HG03095 (cell line): ENCODE data around the gene PPP2R3C.
"Not testable (repeated sequence)": the region's sequence is repeated elsewhere in the genome, so short reads cannot be mapped to it uniquely, and the experiment has no call there.

Experiments
- ATAC-seq: cut with Tn5 transposase; IDR thresholded peaks from one replicate; pipeline ENCODE4 v1.9.1; 2021; ENCODE audit warnings: moderate library complexity; ENCODE audit not compliant: unreplicated experiment

Gene PPP2R3C

DNA sequence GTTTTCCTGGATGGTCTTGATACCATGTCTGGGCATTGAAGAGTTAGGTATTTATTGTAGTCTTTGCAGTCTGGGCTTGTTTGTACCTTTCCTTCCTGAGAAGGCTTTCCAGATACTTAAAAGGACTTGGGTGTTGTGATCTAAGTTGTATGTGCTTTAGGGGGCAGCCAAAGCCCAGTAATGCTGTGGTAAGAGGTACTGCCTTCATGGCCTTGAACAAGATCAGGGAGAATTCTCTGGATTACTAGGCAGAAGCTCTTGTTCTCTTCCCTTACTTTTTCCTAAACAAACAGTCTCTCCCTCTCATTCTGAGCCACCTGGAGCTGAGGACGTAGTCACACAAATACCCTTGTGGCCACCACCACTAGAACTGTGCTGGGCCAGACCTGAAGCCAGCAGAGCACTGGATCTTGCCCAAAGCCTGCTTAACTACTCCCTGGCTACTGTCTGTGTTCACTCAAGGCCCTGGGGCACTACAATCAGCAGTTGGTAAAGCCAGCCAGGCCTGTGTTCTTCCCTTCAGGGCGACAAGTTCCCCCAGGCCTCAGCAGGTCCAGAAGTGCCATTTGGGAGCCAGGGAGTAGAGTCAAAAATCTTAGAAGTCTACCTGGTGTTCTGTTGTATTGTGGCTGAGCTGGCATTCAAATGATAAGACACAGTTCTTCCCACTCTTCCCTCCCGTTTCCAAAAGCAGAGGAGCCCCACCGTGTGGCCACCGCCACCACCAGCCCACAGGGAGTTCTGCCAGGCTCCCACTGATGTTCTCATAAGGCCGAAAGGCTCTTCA lies 11.9 kb upstream of the PPP2R3C start:
- no peak for ATAC-seq

GRCh38 chr14:35124127-35124526 lies 2.3 kb upstream of the PPP2R3C start:
- ATAC-seq: no peak

DNA sequence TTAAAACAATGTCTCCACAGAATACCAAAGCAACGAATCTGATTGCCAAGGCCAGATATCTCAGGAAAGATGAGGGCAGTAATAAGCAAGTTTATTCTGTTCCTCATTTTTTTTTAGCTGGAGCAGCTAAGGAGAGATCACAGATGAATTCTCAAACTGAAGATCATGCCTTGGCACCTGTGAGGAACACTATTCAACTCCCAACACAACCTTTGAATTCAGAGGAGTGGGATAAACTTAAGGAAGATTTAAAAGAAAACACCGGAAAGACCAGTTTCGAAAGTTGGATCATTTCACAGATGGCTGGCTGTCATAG lies 1.6 kb upstream of the PPP2R3C start:
- ATAC-seq: no peak

GRCh38 chr14:35122696-35123387 lies 1.1 kb upstream of the PPP2R3C start:
- peak; percentile 29 for ATAC-seq

GRCh38 chr14:35121026-35121886 lies 534 bp downstream of the PPP2R3C start:
- peak; percentile 4 for ATAC-seq

DNA sequence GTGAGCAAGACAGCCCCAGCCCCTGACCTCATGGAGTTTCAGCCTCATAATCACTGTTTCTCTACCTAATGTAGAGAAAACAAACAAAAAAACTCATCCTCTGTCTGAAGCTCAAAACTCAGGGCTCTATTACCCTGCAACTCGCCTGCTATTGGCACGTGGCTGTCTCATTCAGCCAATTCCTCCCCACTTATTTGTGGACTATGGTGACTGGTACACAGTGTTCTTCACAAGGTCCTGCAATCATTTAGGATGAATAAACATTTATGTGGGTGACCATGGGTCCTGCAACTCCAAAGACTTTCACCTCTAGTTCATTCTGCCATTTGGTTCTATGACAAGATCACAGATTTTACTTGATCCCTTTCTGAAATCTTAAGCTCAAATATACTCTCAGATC lies 4.7 kb downstream of the PPP2R3C start:
- no peak for ATAC-seq

DNA sequence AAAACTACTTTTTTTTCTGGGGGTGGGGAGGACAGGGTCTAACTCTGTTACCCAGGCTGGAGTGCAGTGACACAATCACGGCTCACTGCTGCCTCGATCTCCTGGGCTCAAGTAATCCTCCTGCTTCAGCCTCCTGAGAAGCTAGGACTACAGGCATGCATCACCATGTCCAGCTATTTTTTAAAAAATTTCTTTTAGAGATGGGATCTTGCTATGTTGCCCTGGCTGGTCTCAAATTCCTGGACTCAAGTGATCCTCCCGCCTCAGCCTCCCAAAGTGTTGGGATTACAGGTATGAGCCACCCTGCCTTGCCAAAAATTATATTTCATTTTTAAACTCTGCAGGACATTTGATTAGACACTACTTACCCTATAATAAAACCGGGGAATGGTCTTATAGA lies 5.5 kb downstream of the PPP2R3C start:
- no peak for ATAC-seq

DNA sequence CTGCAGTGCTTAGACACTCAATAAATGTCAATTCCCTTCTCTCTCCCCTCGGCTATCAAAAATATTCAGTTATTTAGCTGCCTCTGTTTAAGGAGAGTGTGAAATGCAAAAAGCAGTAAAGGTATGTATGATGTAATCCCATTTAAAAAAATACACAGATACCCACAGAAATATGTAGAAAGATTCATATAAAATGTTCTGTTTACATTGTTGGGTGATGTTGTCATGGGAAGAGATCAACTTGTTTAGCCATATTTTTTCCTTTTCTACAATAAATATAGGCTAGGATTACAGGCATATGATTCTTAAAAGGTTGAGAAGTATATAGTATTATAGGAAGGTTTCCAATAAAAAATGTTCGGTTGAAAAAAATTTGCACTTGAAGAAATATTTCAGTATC lies 7.8 kb downstream of the PPP2R3C start:
- no peak for ATAC-seq

DNA sequence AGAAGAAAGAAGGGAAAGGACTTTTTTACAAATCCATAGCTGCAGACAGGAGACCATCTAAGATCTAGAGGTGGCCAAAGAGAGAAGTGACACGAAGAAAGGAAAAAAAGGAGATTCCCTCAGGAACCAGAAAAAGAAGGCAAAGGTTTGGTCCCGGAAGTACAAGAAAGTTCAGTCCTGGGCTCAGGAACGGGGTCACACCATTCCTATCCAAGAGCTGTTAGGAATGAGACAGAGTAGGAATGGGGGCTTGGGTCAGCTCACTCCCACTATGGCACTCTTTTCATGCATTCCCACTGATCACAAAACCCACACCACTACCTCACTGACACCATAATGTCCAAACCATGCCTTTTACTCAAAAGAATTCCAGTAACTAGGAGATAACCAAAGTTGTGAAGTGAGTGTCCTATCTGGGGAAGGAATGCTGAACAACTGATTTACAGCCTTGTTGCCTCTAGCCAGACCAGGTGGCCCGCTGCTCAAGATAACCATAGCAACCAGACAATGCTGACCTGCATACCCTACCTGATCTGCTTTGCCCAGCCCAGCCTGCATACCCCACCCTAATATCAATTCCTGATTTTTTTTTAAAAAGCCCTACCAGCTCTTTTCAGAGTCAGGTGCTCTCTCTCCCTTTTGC lies 8.4 kb downstream of the PPP2R3C start:
- ATAC-seq: no peak

GRCh38 chr14:35112641-35113040 lies 9.1 kb downstream of the PPP2R3C start:
- no peak for ATAC-seq

DNA sequence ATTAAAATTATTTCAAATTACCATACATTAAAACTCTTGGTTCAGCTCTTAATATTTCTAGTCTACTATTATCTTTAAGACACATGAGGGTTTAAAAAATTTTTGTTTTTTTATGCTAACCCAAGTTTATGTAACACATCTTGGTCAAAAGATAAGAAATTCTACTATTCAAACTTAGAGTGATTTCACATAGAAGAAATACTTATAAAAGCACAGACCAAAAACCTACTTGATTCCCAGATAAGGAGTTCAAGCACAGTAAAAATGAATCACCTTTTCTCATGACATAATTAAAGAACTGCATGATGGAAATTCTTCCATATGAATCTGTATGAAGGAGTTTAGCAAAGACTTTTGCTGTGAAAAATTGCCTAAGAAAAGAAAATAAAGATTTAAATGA lies 13.9 kb downstream of the PPP2R3C start:
- no peak for ATAC-seq

DNA sequence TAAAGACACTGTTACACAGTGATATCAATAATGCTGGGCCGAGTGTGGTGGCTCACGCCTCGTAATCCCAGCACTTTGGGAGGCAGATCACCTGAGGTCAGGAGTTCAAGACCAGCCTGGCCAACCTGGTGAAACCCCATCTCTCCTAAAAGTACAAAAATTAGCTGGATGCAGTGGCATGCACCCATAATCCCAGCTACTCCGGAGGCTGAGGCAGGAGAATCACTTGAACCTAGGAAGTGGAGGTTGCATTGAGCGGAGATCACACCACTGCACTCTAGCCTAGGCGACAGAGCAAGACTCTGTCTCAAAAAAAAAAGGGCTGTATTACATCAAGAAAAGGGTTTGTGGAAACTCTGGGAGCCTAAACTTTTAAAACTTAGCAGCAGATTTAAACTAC lies 27.1 kb downstream of the PPP2R3C start:
- ATAC-seq: not testable (repeated sequence)

GRCh38 chr14:35088514-35088913 lies 33.3 kb downstream of the PPP2R3C start:
- ATAC-seq: no peak

DNA sequence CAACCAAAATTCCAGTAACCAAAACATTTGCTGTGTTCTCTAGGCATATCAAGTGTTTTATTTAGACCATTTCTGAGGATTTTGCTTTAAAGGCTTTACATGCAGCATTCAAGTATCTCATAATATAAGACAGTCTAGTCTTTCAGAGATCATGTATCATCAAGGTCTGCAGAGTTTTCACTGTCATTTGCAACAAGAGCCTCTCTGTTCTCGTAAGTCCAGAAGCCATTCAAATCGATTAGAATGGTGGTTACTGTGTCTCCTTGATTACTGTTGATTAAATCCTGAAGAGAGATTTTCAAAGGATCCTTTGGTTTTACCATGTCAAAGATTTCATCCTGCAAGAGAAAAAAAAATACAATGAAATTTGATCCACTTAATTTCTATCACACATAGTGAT lies 36.3 kb downstream of the PPP2R3C start:
- no peak for ATAC-seq

DNA sequence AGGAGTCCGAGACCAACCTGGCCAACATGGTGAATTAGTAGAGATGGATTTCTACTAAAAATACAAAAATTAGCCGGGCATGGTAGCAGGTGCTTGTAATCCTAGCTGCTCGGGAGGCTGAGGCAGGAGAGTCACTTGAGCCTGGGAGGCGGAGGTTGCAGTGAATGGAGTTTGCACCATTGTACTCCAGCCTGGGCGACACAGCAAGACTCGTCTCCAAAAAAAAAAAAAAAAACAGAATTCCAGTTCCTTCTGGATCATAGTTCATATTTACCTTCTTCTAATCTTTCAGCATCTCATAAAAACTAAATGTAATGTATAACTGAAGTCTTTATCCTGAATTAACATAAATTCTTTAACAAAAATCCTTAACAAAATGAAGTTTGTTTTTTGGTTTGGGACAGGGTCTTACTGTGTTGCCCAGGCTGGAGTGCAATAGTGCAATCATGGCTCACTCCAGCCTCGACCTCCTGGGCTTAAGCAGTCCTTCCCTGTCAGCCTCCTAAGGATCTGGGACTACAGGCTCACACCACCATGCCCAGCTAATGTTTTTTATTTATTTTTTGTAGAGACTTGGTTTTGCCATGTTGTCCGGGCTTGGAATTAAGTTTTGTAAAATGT lies 38.1 kb downstream of the PPP2R3C start:
- no peak for ATAC-seq

- ATAC-seq: no peak
Observed at GRCh38 chr14:35079742-35080141, 42.0 kb downstream of the PPP2R3C start.

- ATAC-seq: no peak
Observed at GRCh38 chr14:35078082-35078481, 43.7 kb downstream of the PPP2R3C start.

- no peak for ATAC-seq
Observed at GRCh38 chr14:35073486-35073885, 48.3 kb downstream of the PPP2R3C start.

GRCh38 chr14:35072226-35072625 lies 49.6 kb downstream of the PPP2R3C start:
- ATAC-seq: no peak

DNA sequence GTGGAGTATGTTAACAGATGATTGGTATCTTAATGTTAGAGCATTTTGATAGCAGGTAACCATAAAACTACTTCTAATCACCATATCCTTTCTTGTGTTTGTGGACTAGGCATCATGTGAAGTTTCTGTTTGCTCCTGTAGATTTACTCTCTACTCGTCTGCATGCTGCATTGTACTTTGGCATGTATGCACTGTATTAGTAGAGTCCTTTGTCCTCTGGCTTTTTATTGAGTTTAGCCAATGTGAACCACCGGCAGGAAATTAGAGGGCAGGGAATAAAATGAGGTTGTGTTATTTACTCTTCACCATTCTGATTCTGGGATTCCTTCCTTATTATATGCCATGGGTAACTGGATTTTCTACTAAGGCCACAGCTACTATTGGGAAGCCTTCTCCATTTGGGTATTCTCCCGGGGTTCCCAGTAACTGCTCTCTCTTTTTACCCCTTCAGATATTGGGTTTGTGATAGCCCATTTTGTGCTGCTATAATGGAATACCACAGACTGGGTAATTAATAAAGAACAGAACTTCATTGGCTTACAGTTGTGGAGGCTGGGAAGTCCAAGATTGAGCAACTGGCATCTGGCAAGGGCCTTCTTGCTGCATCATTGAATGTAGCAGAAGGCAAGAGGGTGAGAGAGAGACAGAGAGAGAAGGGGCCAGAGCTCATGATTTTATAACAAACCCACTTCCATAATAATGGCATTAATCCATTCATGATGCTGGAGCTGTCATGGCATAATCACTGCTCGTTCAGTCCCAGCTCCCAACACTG lies 53.4 kb downstream of the PPP2R3C start:
- ATAC-seq: no peak
